ENCODE measurements around the gene CLCN2. TPM values are rescaled to one million over a fixed set of nuclear protein-coding genes. Genes with fewer than 3 reads are reported as not detected.

The CLCN2 gene
- polyA plus RNA-seq, 1 experiment = 2.6 TPM

GRCh38 chr3:184317201-184317600 is 44.2 kb downstream of the CLCN2 start:
- no peak for TF ChIP-seq CTCF (IDR thresholded peaks at IDR 0.05; ENCODE audit: insufficient read depth, low read depth, low read length)
- Histone ChIP-seq H3K4me3 (ENCODE audit: low read depth, low read length) (peak overlapping the region; percentile 94; the same call in 1 of the 2 replicates), H3K36me3 (ENCODE audit: control insufficient read depth, insufficient read depth, low read length) (peaks cover 26% of the 10 kb centered on the region), H3K27me3 (ENCODE audit: control insufficient read depth, insufficient read depth, low read length) (no peaks in the 10 kb centered on the region)
- POLR2A ChIA-PET = no interaction called here
- CTCF ChIA-PET = interaction anchor here (0.7 kb wide), 1 partner anchor 9 kb away, joined by 3 read pairs; no protein-coding TSS in a partner anchor
- DNase-seq (ENCODE audit: low read depth) = no peak

GRCh38 chr3:184316792-184317191 is 44.6 kb downstream of the CLCN2 start:
- ChIA-PET CTCF (interaction anchor here (0.7 to 0.8 kb wide), 2 partner anchors 9 to 23 kb away, joined by 3 read pairs; no protein-coding TSS in a partner anchor), POLR2A (no interaction called here)
- Histone ChIP-seq H3K4me3 (ENCODE audit: low read depth, low read length) (peak overlapping the region; percentile 94), H3K27me3 (ENCODE audit: control insufficient read depth, insufficient read depth, low read length) (no peaks in the 10 kb centered on the region), H3K36me3 (ENCODE audit: control insufficient read depth, insufficient read depth, low read length) (peaks cover 23% of the 10 kb centered on the region)
- no peak for TF ChIP-seq CTCF (IDR thresholded peaks at IDR 0.05; ENCODE audit: insufficient read depth, low read depth, low read length)
- no peak for DNase-seq (ENCODE audit: low read depth)

- no peak for DNase-seq (ENCODE audit: low read depth)
- Histone ChIP-seq H3K4me3 (ENCODE audit: low read depth, low read length) (peak overlapping the region; percentile 94), H3K27me3 (ENCODE audit: control insufficient read depth, insufficient read depth, low read length) (no peaks in the 10 kb centered on the region), H3K36me3 (ENCODE audit: control insufficient read depth, insufficient read depth, low read length) (peaks cover 16% of the 10 kb centered on the region)
- ChIA-PET POLR2A (interaction anchor here (0.5 kb wide), 1 partner anchor 21 kb away, joined by 3 read pairs; the partner anchor contains the start of gene FAM131A), CTCF (interaction anchor here (0.8 to 1.7 kb wide), 4 partner anchors 16 to 52 kb away, joined by 3 read pairs; no protein-coding TSS in a partner anchor)
- no peak for TF ChIP-seq CTCF (IDR thresholded peaks at IDR 0.05; ENCODE audit: insufficient read depth, low read depth, low read length)
These were observed 45.3 kb downstream of the CLCN2 start for GRCh38 chr3:184315871-184316661.

- CTCF ChIA-PET = interaction anchor here (1.0 to 1.7 kb wide), 3 partner anchors 16 to 53 kb away, joined by 3 read pairs; no protein-coding TSS in a partner anchor
- Histone ChIP-seq H3K4me3 (ENCODE audit: low read depth, low read length) (peak overlapping the region; percentile 94), H3K27me3 (ENCODE audit: control insufficient read depth, insufficient read depth, low read length) (no peaks in the 10 kb centered on the region), H3K36me3 (ENCODE audit: control insufficient read depth, insufficient read depth, low read length) (peaks cover 11% of the 10 kb centered on the region)
- POLR2A ChIA-PET = interaction anchor here (0.5 kb wide), 1 partner anchor 22 kb away, joined by 3 read pairs; the partner anchor contains the start of gene FAM131A
- TF ChIP-seq CTCF (IDR thresholded peaks at IDR 0.05; ENCODE audit: insufficient read depth, low read depth, low read length) = no peak
- no peak for DNase-seq (ENCODE audit: low read depth)
These were observed 45.9 kb downstream of the CLCN2 start for GRCh38 chr3:184315543-184315867.

GRCh38 chr3:184314700-184315542 is 46.5 kb downstream of the CLCN2 start:
- POLR2A ChIA-PET = no interaction called here
- Histone ChIP-seq H3K4me3 (ENCODE audit: low read depth, low read length) (peak overlapping the region; percentile 94), H3K27me3 (ENCODE audit: control insufficient read depth, insufficient read depth, low read length) (no peaks in the 10 kb centered on the region), H3K36me3 (ENCODE audit: control insufficient read depth, insufficient read depth, low read length) (peaks cover 7% of the 10 kb centered on the region)
- CTCF ChIA-PET = interaction anchor here (0.6 to 1.7 kb wide), 3 partner anchors 15 to 219 kb away, joined by 3 to 4 read pairs (median 3); no protein-coding TSS in a partner anchor
- no peak for DNase-seq (ENCODE audit: low read depth)
- TF ChIP-seq CTCF (IDR thresholded peaks at IDR 0.05; ENCODE audit: insufficient read depth, low read depth, low read length) = no peak
